ENCODE data around the gene MAFB.
A peak's percentile ranks its signal among the peaks of the same experiment; 100 is the strongest.

MAFB gene

GRCh38 chr20:40689100-40689942, at the start of gene MAFB (continued):
- no peak for TF ChIP-seq YY2 (tag by site-specific recombination; IDR thresholded peaks at IDR 0.05)
- TF ChIP-seq, protein P1, sequence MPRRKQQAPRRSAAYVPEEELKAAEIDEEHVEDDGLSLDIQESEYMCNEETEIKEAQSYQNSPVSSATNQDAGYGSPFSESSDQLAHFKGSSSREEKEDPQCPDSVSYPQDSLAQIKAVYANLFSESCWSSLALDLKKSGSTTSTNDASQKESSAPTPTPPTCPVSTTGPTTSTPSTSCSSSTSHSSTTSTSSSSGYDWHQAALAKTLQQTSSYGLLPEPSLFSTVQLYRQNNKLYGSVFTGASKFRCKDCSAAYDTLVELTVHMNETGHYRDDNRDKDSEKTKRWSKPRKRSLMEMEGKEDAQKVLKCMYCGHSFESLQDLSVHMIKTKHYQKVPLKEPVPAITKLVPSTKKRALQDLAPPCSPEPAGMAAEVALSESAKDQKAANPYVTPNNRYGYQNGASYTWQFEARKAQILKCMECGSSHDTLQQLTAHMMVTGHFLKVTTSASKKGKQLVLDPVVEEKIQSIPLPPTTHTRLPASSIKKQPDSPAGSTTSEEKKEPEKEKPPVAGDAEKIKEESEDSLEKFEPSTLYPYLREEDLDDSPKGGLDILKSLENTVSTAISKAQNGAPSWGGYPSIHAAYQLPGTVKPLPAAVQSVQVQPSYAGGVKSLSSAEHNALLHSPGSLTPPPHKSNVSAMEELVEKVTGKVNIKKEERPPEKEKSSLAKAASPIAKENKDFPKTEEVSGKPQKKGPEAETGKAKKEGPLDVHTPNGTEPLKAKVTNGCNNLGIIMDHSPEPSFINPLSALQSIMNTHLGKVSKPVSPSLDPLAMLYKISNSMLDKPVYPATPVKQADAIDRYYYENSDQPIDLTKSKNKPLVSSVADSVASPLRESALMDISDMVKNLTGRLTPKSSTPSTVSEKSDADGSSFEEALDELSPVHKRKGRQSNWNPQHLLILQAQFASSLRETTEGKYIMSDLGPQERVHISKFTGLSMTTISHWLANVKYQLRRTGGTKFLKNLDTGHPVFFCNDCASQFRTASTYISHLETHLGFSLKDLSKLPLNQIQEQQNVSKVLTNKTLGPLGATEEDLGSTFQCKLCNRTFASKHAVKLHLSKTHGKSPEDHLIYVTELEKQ (tag by site-specific recombination; IDR thresholded peaks at IDR 0.05; ENCODE audit: borderline replicate concordance), result no peak
- TF ChIP-seq ZNF398 (tag by site-specific recombination; IDR thresholded peaks at IDR 0.05), result peak; percentile 54
- no peak for TF ChIP-seq AEBP2 (tag by site-specific recombination; IDR thresholded peaks at IDR 0.05; ENCODE audit: borderline replicate concordance)
- TF ChIP-seq ZFHX2 (tag by site-specific recombination; conservative IDR thresholded peaks at IDR 0.05), result peak; percentile 98
- peak; percentile 81; the same call in 1 of the 2 replicates for TF ChIP-seq KLF16 (tag by site-specific recombination; IDR thresholded peaks at IDR 0.05)
- TF ChIP-seq, protein P2, sequence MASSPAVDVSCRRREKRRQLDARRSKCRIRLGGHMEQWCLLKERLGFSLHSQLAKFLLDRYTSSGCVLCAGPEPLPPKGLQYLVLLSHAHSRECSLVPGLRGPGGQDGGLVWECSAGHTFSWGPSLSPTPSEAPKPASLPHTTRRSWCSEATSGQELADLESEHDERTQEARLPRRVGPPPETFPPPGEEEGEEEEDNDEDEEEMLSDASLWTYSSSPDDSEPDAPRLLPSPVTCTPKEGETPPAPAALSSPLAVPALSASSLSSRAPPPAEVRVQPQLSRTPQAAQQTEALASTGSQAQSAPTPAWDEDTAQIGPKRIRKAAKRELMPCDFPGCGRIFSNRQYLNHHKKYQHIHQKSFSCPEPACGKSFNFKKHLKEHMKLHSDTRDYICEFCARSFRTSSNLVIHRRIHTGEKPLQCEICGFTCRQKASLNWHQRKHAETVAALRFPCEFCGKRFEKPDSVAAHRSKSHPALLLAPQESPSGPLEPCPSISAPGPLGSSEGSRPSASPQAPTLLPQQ (tag by site-specific recombination; IDR thresholded peaks at IDR 0.05), result peak; percentile 99
- 0 out of 2 replicates have a peak, but pooled peaks have one; percentile 35 for TF ChIP-seq HIC1 (tag by site-specific recombination; IDR thresholded peaks at IDR 0.05)
- TF ChIP-seq, protein P3, sequence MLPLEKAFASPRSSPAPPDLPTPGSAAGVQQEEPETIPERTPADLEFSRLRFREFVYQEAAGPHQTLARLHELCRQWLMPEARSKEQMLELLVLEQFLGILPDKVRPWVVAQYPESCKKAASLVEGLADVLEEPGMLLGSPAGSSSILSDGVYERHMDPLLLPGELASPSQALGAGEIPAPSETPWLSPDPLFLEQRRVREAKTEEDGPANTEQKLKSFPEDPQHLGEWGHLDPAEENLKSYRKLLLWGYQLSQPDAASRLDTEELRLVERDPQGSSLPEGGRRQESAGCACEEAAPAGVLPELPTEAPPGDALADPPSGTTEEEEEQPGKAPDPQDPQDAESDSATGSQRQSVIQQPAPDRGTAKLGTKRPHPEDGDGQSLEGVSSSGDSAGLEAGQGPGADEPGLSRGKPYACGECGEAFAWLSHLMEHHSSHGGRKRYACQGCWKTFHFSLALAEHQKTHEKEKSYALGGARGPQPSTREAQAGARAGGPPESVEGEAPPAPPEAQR (tag by site-specific recombination; IDR thresholded peaks at IDR 0.05), result no peak
- TF ChIP-seq ZSCAN5A (tag by site-specific recombination; IDR thresholded peaks at IDR 0.05), result peak; percentile 60; the same call in 1 of the 2 replicates
- TF ChIP-seq KLF7 (tag by site-specific recombination; IDR thresholded peaks at IDR 0.05; ENCODE audit: borderline replicate concordance), result peak; percentile 42; the same call in 1 of the 2 replicates
- TF ChIP-seq ZNF335 (tag by site-specific recombination; conservative IDR thresholded peaks at IDR 0.05), result peak; percentile 89
- no peak for TF ChIP-seq ZNF548 (tag by site-specific recombination; IDR thresholded peaks at IDR 0.05)
- TF ChIP-seq ZNF596 (tag by site-specific recombination; IDR thresholded peaks at IDR 0.05), result peak; percentile 91
- TF ChIP-seq SP3 (tag by site-specific recombination; IDR thresholded peaks at IDR 0.05), result peak; percentile 69
- peak; percentile 98 for TF ChIP-seq ZFP69B (tag by site-specific recombination; IDR thresholded peaks at IDR 0.05)
- no peak; the same call in 1 of the 2 replicates for TF ChIP-seq ZNF785 (tag by site-specific recombination; IDR thresholded peaks at IDR 0.05)
- 0 out of 2 replicates have a peak, but pooled peaks have one; percentile 35 for TF ChIP-seq ZNF76 (tag by site-specific recombination; IDR thresholded peaks at IDR 0.05; ENCODE audit: borderline replicate concordance, low read depth)
- TF ChIP-seq ZBTB7A (tag by site-specific recombination; IDR thresholded peaks at IDR 0.05; ENCODE audit: low read depth), result peak; percentile 79; the same call in 1 of the 2 replicates
- peak; percentile 3; the same call in 1 of the 2 replicates for TF ChIP-seq ZNF394 (tag by site-specific recombination; IDR thresholded peaks at IDR 0.05; ENCODE audit: borderline replicate concordance)
- TF ChIP-seq ZNF433 (tag by site-specific recombination; IDR thresholded peaks at IDR 0.05; ENCODE audit: low read depth), result no peak
- TF ChIP-seq ZNF747 (tag by site-specific recombination; IDR thresholded peaks at IDR 0.05), result no peak
- no peak for TF ChIP-seq ZNF2 (tag by site-specific recombination; IDR thresholded peaks at IDR 0.05)

All from HEK293 (cell line).